HEK293T (cell line): Measurements from ENCODE around the gene SLC9A7.

Experiments used
- CTCF ChIA-PET: fragments of 350-600 bp; formaldehyde crosslinking; extraction: SDS; loops from one replicate; lab custom pipeline; 2021; ENCODE audit warnings: antibody characterized with exemption, inconsistent platforms; lab: Yijun Ruan, JAX
- POLR2A ChIA-PET: fragments of 350-600 bp; formaldehyde crosslinking; extraction: SDS; loops from one replicate; lab custom pipeline; 2020; ENCODE audit warnings: antibody characterized with exemption, inconsistent platforms; lab: Yijun Ruan, JAX
- DNase-seq: peaks from one replicate; pipeline ENCODE4 v3.0.0; 2012; ENCODE audit warnings: mixed read lengths; ENCODE audit errors: extremely low spot score
- ARNT ChIP-seq: fragments of 450-650 bp; IDR thresholded peaks from 2 replicates; pipeline ENCODE4 v1.6.1; 2017; ENCODE audit warnings: mild to moderate bottlenecking
- BHLHE40 ChIP-seq: fragments of 450-650 bp; IDR thresholded peaks from 2 replicates; pipeline ENCODE4 v1.6.1; 2016; ENCODE audit warnings: mild to moderate bottlenecking, moderate library complexity, borderline replicate concordance
- CTBP1 ChIP-seq: fragments of 450-650 bp; IDR thresholded peaks from 2 replicates; pipeline ENCODE4 v1.6.1; 2016; ENCODE audit warnings: borderline replicate concordance
- ELF4 ChIP-seq: fragments of 450-650 bp; IDR thresholded peaks from 2 replicates; pipeline ENCODE4 v1.6.1; 2017; ENCODE audit warnings: antibody characterized with exemption
- FOXA1 ChIP-seq: fragments of 450-650 bp; IDR thresholded peaks from 2 replicates; pipeline ENCODE4 v1.6.1; 2016; ENCODE audit warnings: mild to moderate bottlenecking
- FOXK2 ChIP-seq: fragments of 450-650 bp; IDR thresholded peaks from 2 replicates; pipeline ENCODE4 v1.6.1; 2016; ENCODE audit warnings: mild to moderate bottlenecking
- FOXM1 ChIP-seq: fragments of 450-650 bp; IDR thresholded peaks from 2 replicates; pipeline ENCODE4 v1.6.1; 2017; ENCODE audit warnings: mild to moderate bottlenecking, borderline replicate concordance
- HDGF ChIP-seq: fragments of 450-650 bp; IDR thresholded peaks from 2 replicates; pipeline ENCODE4 v1.6.1; 2017; ENCODE audit warnings: antibody characterized with exemption, borderline replicate concordance
- L3MBTL2 ChIP-seq: fragments of 450-650 bp; conservative IDR thresholded peaks from 2 replicates; pipeline ENCODE4 v1.6.1; 2016; ENCODE audit warnings: mild to moderate bottlenecking
- LEF1 ChIP-seq: fragments of 450-650 bp; IDR thresholded peaks from 2 replicates; pipeline ENCODE4 v1.6.1; 2017; ENCODE audit warnings: mild to moderate bottlenecking, borderline replicate concordance
- NFRKB ChIP-seq: fragments of 450-650 bp; IDR thresholded peaks from 2 replicates; pipeline ENCODE4 v1.6.1; 2016; ENCODE audit warnings: mild to moderate bottlenecking, moderate library complexity
- SP1 ChIP-seq: fragments of 450-650 bp; IDR thresholded peaks from 2 replicates; pipeline ENCODE4 v1.6.1; 2017
- SUZ12 ChIP-seq: fragments of 450-650 bp; IDR thresholded peaks from 2 replicates; pipeline ENCODE4 v1.6.1; 2016; ENCODE audit warnings: mild to moderate bottlenecking
- TARDBP ChIP-seq: fragments of 450-650 bp; IDR thresholded peaks from 2 replicates; pipeline ENCODE4 v1.6.1; 2016
- ZNF384 ChIP-seq: fragments of 450-650 bp; IDR thresholded peaks from 2 replicates; pipeline ENCODE4 v1.6.1; 2016
- TF ChIP-seq, protein P1 (sequence below): fragments of 450-650 bp; IDR thresholded peaks from 2 replicates; pipeline ENCODE4 v1.6.1; 2016

Gene SLC9A7

DNA sequence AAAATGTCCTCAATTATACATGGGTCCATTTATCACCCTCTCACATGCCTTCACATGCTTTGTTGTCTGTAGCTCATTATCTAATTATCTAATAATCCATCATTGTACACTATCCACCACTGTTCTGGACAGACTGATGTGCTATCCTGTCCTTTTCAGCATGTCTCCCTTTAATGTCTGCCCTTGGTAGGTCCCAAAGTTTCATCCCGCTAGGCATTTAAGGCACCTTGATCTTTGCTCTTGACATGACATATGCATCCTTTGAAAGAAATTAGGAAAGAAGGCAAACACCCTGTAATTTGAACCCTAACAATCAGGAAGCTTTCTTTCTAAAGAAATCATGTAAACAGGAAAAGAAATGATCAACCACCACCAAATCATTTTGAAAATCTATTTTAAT lies 179.7 kb downstream of the SLC9A7 start:
- TF ChIP-seq SP1 (no peak), BHLHE40 (no peak), FOXA1 (no peak), CTBP1 (no peak), ELF4 (no peak), SUZ12 (no peak), TARDBP (no peak)
- TF ChIP-seq, protein P1, sequence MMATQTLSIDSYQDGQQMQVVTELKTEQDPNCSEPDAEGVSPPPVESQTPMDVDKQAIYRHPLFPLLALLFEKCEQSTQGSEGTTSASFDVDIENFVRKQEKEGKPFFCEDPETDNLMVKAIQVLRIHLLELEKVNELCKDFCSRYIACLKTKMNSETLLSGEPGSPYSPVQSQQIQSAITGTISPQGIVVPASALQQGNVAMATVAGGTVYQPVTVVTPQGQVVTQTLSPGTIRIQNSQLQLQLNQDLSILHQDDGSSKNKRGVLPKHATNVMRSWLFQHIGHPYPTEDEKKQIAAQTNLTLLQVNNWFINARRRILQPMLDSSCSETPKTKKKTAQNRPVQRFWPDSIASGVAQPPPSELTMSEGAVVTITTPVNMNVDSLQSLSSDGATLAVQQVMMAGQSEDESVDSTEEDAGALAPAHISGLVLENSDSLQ = no peak
- no peak for DNase-seq
- ChIA-PET POLR2A (no interaction called here), CTCF (interaction anchor here (0.6 to 1.1 kb wide), 2 partner anchors 8 to 913 kb away, joined by 3 to 5 read pairs; no protein-coding TSS in a partner anchor)

- ChIA-PET CTCF (interaction anchor here (0.6 kb wide), 1 partner anchor 108 kb away, joined by 3 read pairs; no protein-coding TSS in a partner anchor), POLR2A (no interaction called here)
- TF ChIP-seq LEF1 (no peak), ZNF384 (no peak), L3MBTL2 (no peak), ELF4 (no peak), FOXK2 (no peak), SP1 (no peak), FOXA1 (no peak), NFRKB (no peak), HDGF (no peak), ARNT (no peak), BHLHE40 (no peak), FOXM1 (no peak), CTBP1 (no peak), SUZ12 (no peak), TARDBP (no peak)
- TF ChIP-seq, protein P1 = no peak
- DNase-seq = no peak
Observed at GRCh38 chrX:46577221-46578005, 181.5 kb downstream of the SLC9A7 start.

DNA sequence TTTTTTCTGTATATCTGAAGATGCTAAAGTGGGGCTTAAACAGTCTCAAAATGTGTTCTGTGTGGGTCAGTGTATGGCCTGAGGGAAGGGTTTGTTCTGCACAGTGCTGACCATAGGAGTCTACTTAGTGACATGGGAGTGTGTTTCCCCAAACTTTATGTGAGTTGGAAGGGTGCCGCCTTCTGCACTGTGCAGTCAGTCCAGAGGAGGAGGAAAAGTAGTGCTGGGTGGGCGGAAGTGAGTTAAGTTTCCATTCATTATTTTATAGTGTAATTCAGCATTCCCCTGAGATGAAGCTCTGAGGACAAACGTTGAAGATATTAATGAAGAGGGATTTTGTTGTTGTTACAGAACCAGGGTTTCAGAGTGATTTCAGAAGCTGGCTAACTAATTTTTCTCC lies 182.5 kb downstream of the SLC9A7 start:
- ChIA-PET CTCF (interaction anchor here (0.7 kb wide), 1 partner anchor 561 kb away, joined by 3 read pairs; no protein-coding TSS in a partner anchor), POLR2A (no interaction called here)
- TF ChIP-seq SP1 (no peak), ARNT (no peak), LEF1 (no peak), CTBP1 (no peak), ZNF384 (no peak), FOXM1 (no peak), NFRKB (no peak), ELF4 (no peak), FOXK2 (no peak), SUZ12 (no peak), FOXA1 (no peak), TARDBP (no peak), BHLHE40 (no peak), L3MBTL2 (no peak)
- TF ChIP-seq, protein P1 = no peak
- DNase-seq = no peak

DNA sequence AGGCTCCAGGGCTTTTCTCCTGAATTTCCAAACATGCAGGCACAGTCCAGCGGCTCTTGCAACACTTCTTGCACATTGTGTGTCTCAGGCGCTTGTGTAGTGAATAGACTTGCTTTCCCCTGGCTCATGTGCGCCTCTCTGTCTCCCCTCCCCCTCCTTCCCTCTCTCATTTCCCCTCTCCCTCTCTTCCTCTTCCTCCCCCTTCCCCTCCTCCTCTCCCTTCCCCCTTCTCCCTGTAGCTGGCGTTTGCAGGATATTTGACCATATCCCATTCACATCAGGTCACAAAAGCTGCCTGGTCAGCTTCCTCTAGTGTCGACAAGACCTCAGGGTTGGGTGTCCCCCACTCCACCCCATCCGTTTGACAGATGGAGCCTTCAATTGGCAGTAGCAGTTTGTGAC lies 182.9 kb downstream of the SLC9A7 start:
- no peak for TF ChIP-seq ZNF384
- TF ChIP-seq HDGF = no peak
- TF ChIP-seq ARNT = no peak
- CTCF ChIA-PET = no interaction called here
- POLR2A ChIA-PET = no interaction called here
- DNase-seq = no peak

GRCh38 chrX:46575586-46575985 lies 183.3 kb downstream of the SLC9A7 start:
- no peak for TF ChIP-seq ZNF384
- TF ChIP-seq HDGF = no peak
- no peak for TF ChIP-seq FOXA1
- no peak for TF ChIP-seq NFRKB
- no peak for TF ChIP-seq SP1
- TF ChIP-seq BHLHE40 = no peak
- TF ChIP-seq CTBP1 = no peak
- TF ChIP-seq, protein P1 = no peak
- TF ChIP-seq L3MBTL2 = no peak
- TF ChIP-seq LEF1 = no peak
- TF ChIP-seq ELF4 = no peak
- no peak for TF ChIP-seq ARNT
- TF ChIP-seq TARDBP = no peak
- no peak for TF ChIP-seq FOXK2
- TF ChIP-seq FOXM1 = no peak
- no peak for TF ChIP-seq SUZ12
- ChIA-PET CTCF (no interaction called here), POLR2A (no interaction called here)
- no peak for DNase-seq
